Neural cell (in vitro differentiated cells): ENCODE measurements around the gene SMARCD1. TPM values are rescaled to one million over a fixed set of nuclear protein-coding genes. Genes with fewer than 3 reads are reported as not detected.

Experiments used
- H2AFZ ChIP-seq: fragments of 200-600, 300-800 bp; sonication (generic), shearing (Covaris generic); 2 replicates; pipeline ENCODE4 v1.6.0; 2014; ENCODE audit warnings: low read depth, mild to moderate bottlenecking, antibody characterized with exemption, low read length, moderate library complexity
- H3F3A ChIP-seq: fragments of 200-600 bp; shearing (Covaris generic); 2 replicates; pipeline ENCODE4 v1.6.1; 2016; ENCODE audit warnings: mild to moderate bottlenecking, moderate library complexity, mixed read lengths, antibody characterized with exemption, low read length; ENCODE audit not compliant: insufficient read depth, poor library complexity, severe bottlenecking
- H3K27ac ChIP-seq: fragments of 200-600, 300-800 bp; sonication (generic), shearing (Covaris generic); 2 replicates; pipeline ENCODE4 v1.5.1; 2014; ENCODE audit warnings: mild to moderate bottlenecking, low read length, moderate library complexity
- H3K27me3 ChIP-seq: fragments of 300-800, 200-600 bp; sonication (generic), shearing (Covaris generic); 2 replicates; pipeline ENCODE4 v1.6.0; 2014; ENCODE audit warnings: mild to moderate bottlenecking, low read depth, low read length, moderate library complexity; ENCODE audit not compliant: insufficient read depth
- H3K36me3 ChIP-seq: fragments of 300-800, 200-600 bp; sonication (generic), shearing (Covaris generic); 2 replicates; pipeline ENCODE4 v1.5.1; 2014; ENCODE audit warnings: mild to moderate bottlenecking, antibody characterized with exemption, low read length, moderate library complexity; ENCODE audit not compliant: insufficient read depth
- H3K4me2 ChIP-seq: fragments of 300-800, 200-600 bp; sonication (generic), shearing (Covaris generic); 2 replicates; pipeline ENCODE4 v1.6.0; 2014; ENCODE audit warnings: mild to moderate bottlenecking, low read length
- H3K4me3 ChIP-seq: fragments of 300-800, 200-600 bp; sonication (generic), shearing (Covaris generic); 2 replicates; pipeline ENCODE4 v1.5.1; 2014; ENCODE audit warnings: mild to moderate bottlenecking, low read length, moderate library complexity
- H3K79me2 ChIP-seq: fragments of 200-600 bp; shearing (Covaris generic); replicated peaks from 2 replicates; pipeline ENCODE4 v1.6.0; 2014; ENCODE audit warnings: mild to moderate bottlenecking, low read length, moderate library complexity; ENCODE audit not compliant: insufficient read depth
- H3K9ac ChIP-seq: fragments of 300-800, 200-600 bp; sonication (generic), shearing (Covaris generic); 2 replicates; pipeline ENCODE4 v1.6.1; 2016; ENCODE audit warnings: mild to moderate bottlenecking, low read length, mixed read lengths
- H3K9me2 ChIP-seq: fragments of 200-600 bp; shearing (Covaris generic); 2 replicates; pipeline ENCODE4 v1.6.1; 2016; ENCODE audit warnings: mild to moderate bottlenecking, low read length, mixed read lengths; ENCODE audit not compliant: insufficient read depth
- H3K9me3 ChIP-seq: fragments of 200-600, 300-800 bp; sonication (generic), shearing (Covaris generic); 2 replicates; pipeline ENCODE4 v1.6.1; 2016; ENCODE audit warnings: mild to moderate bottlenecking, mixed run types, low read length, moderate library complexity, mixed read lengths
- H4K20me1 ChIP-seq: fragments of 200-600 bp; shearing (Covaris generic); 2 replicates; pipeline ENCODE4 v1.6.1; 2016; ENCODE audit warnings: mild to moderate bottlenecking, mixed run types; ENCODE audit not compliant: insufficient read depth
- CTCF ChIP-seq: fragments of 450-650 bp; IDR thresholded peaks from 2 replicates; pipeline ENCODE4 v1.5.1; 2014; ENCODE audit warnings: antibody characterized with exemption, mild to moderate bottlenecking, moderate library complexity; ENCODE audit not compliant: poor library complexity, severe bottlenecking
- EP300 ChIP-seq: fragments of 450-650 bp; conservative IDR thresholded peaks from 2 replicates; pipeline ENCODE4 v1.6.1; 2014; ENCODE audit warnings: antibody characterized with exemption, mild to moderate bottlenecking, moderate library complexity; ENCODE audit not compliant: poor library complexity, severe bottlenecking
- EZH2 ChIP-seq: fragments of 200-600, 300-800 bp; shearing (Covaris generic), sonication (generic); IDR thresholded peaks from 2 replicates; pipeline ENCODE4 v1.6.1; 2014; ENCODE audit warnings: antibody characterized with exemption, low read length, borderline replicate concordance, mild to moderate bottlenecking; ENCODE audit not compliant: insufficient read depth, poor library complexity, severe bottlenecking
- MXI1 ChIP-seq: fragments of 450-650 bp; conservative IDR thresholded peaks from 2 replicates; pipeline ENCODE4 v1.6.1; 2014; ENCODE audit warnings: antibody characterized with exemption, mild to moderate bottlenecking; ENCODE audit not compliant: poor library complexity, severe bottlenecking
- POLR2AphosphoS5 ChIP-seq: IDR thresholded peaks from 2 replicates; pipeline ENCODE4 v1.6.1; 2012
- RAD21 ChIP-seq: fragments of 450-650 bp; conservative IDR thresholded peaks from 2 replicates; pipeline ENCODE4 v1.6.1; 2014; ENCODE audit warnings: antibody characterized with exemption, mild to moderate bottlenecking, moderate library complexity
- REST ChIP-seq: IDR thresholded peaks from 2 replicates; pipeline ENCODE4 v1.6.1; 2012; ENCODE audit warnings: borderline replicate concordance
- SMC3 ChIP-seq: fragments of 450-650 bp; conservative IDR thresholded peaks from 2 replicates; pipeline ENCODE4 v1.6.1; 2014; ENCODE audit warnings: antibody characterized with exemption, mild to moderate bottlenecking, moderate library complexity; ENCODE audit not compliant: poor library complexity
- TAF1 ChIP-seq: IDR thresholded peaks from 2 replicates; pipeline ENCODE4 v1.6.1; 2012; ENCODE audit warnings: low read depth
- polyA plus RNA-seq: library from polyadenylated mRNA; depleted of rRNA; stranded (reverse); fragments of >200 nt; gene quantifications from 2 replicates; pipeline ENCODE4 v1.2.3, GENCODE V29; 2014

SMARCD1 gene
- polyA plus RNA-seq, 1 donor from 2014 or later, result 90.9 TPM

GRCh38 chr12:50120521-50120920 lies 35.4 kb downstream of the SMARCD1 start:
- Histone ChIP-seq H3K9me3 (no peaks in the 10 kb centered on the region), H3K9me2 (no peaks in the 10 kb centered on the region), H3F3A (no peaks in the 10 kb centered on the region), H3K4me3 (no peak overlapping the region), H2AFZ (no peak overlapping the region), H3K4me2 (no peak overlapping the region), H3K9ac (no peak overlapping the region), H3K27me3 (no peaks in the 10 kb centered on the region), H3K27ac (no peak overlapping the region), H3K79me2 (no peaks in the 10 kb centered on the region), H4K20me1 (no peaks in the 10 kb centered on the region), H3K36me3 (no peaks in the 10 kb centered on the region)
- TF ChIP-seq RAD21, result no peak

- Histone ChIP-seq H2AFZ (no peak overlapping the region), H3K9me3 (no peaks in the 10 kb centered on the region), H3K27me3 (no peaks in the 10 kb centered on the region), H3K79me2 (no peaks in the 10 kb centered on the region), H4K20me1 (no peaks in the 10 kb centered on the region), H3K27ac (no peak overlapping the region), H3K4me3 (no peak overlapping the region), H3K4me2 (no peak overlapping the region), H3K36me3 (no peaks in the 10 kb centered on the region), H3F3A (no peaks in the 10 kb centered on the region), H3K9me2 (no peaks in the 10 kb centered on the region), H3K9ac (no peak overlapping the region)
- no peak for TF ChIP-seq EP300
- TF ChIP-seq SMC3, result no peak
- TF ChIP-seq TAF1, result no peak
Measured at GRCh38 chr12:50120953-50121352, 35.8 kb downstream of the SMARCD1 start.

GRCh38 chr12:50121641-50122040 lies 36.5 kb downstream of the SMARCD1 start:
- H3K27ac ChIP-seq, result no peak overlapping the region
- H3K9ac ChIP-seq, result no peak overlapping the region
- H3K9me2 ChIP-seq, result no peaks in the 10 kb centered on the region
- no peaks in the 10 kb centered on the region for H3K9me3 ChIP-seq
- H3K4me2 ChIP-seq, result no peak overlapping the region
- H4K20me1 ChIP-seq, result no peaks in the 10 kb centered on the region
- H3K4me3 ChIP-seq, result no peak overlapping the region
- no peaks in the 10 kb centered on the region for H3K79me2 ChIP-seq
- no peak overlapping the region for H2AFZ ChIP-seq
- H3F3A ChIP-seq, result no peaks in the 10 kb centered on the region
- no peaks in the 10 kb centered on the region for H3K27me3 ChIP-seq
- no peaks in the 10 kb centered on the region for H3K36me3 ChIP-seq
- TF ChIP-seq REST (no peak), RAD21 (no peak), CTCF (no peak), EP300 (no peak), POLR2AphosphoS5 (no peak), EZH2 (no peak), TAF1 (no peak), MXI1 (no peak), SMC3 (no peak)
